SK-N-SH (cell line): ENCODE measurements around the gene RS1. TPM values are rescaled to one million over a fixed set of nuclear protein-coding genes. Genes with fewer than 3 reads are reported as not detected.

ENCODE experiments used
- CTCF ChIA-PET: fragments of 300-600, 350-600 bp; formaldehyde crosslinking; extraction: SDS; loops from one replicate; lab custom pipeline; 2021; lab: Yijun Ruan, JAX
- POLR2A ChIA-PET: fragments of 350-600 bp; sonication (Branson Sonifier 250); formaldehyde crosslinking; extraction: SDS; loops from one replicate; lab custom pipeline; 2020; ENCODE audit warnings: antibody characterized with exemption, inconsistent platforms; lab: Yijun Ruan, JAX
- DNase-seq: peaks from one replicate; pipeline ENCODE4 v3.0.0; 2012
- H2AFZ ChIP-seq: fragments of 200-600 bp; sonication (generic); 2 replicates; pipeline ENCODE4 v1.8.1; 2016; ENCODE audit warnings: antibody characterized with exemption, mild to moderate bottlenecking, low read depth
- H3F3A ChIP-seq: fragments of 200-600 bp; sonication (generic); replicated peaks from 2 replicates; pipeline ENCODE3; 2016; ENCODE audit warnings: antibody characterized with exemption, mild to moderate bottlenecking; ENCODE audit not compliant: insufficient read depth
- H3K27ac ChIP-seq, 2 experiments: fragments of 200-500 bp in 1 of 2; fragments of 200-600 bp in 1 of 2; sonication (Bioruptor generic) in 1 of 2; sonication (generic), shearing (Covaris generic) in 1 of 2; 2 replicates each; pipeline versions ENCODE4 v1.5.1 to v1.6.1; 2014 to 2016; ENCODE audit warnings: low read depth in 2 of 2, inconsistent platforms in 1 of 2, low read length in 1 of 2, mild to moderate bottlenecking in 1 of 2, mixed read lengths in 1 of 2
- H3K27me3 ChIP-seq: fragments of 200-600 bp; sonication (generic), shearing (Covaris generic); 2 replicates; pipeline ENCODE4 v1.6.1; 2016; ENCODE audit warnings: mixed run types; ENCODE audit not compliant: insufficient read depth
- H3K36me3 ChIP-seq, 2 experiments: fragments of 200-500 bp in 1 of 2; fragments of 200-600 bp in 1 of 2; sonication (Bioruptor generic) in 1 of 2; sonication (generic) in 1 of 2; replicated peaks in 1 of 2; 2 replicates each; pipeline versions ENCODE3 to v1.5.1; 2014 to 2016; ENCODE audit warnings: low read length in 1 of 2, mild to moderate bottlenecking in 1 of 2; ENCODE audit not compliant: insufficient read depth in 2 of 2, control insufficient read depth in 1 of 2
- H3K4me1 ChIP-seq, 2 experiments: fragments of 200-500 bp in 1 of 2; fragments of 200-600 bp in 1 of 2; sonication (Bioruptor generic) in 1 of 2; sonication (generic), shearing (Covaris generic) in 1 of 2; 2 replicates each; pipeline versions ENCODE4 v1.5.1 to v1.6.1; 2014 to 2016; ENCODE audit warnings: low read depth in 1 of 2, low read length in 1 of 2, mixed run types in 1 of 2; ENCODE audit not compliant: insufficient read depth in 2 of 2, control insufficient read depth in 1 of 2
- H3K4me2 ChIP-seq: fragments of 200-600 bp; sonication (generic), shearing (Covaris generic); 2 replicates; pipeline ENCODE4 v1.6.1; 2017; ENCODE audit warnings: mixed run types
- H3K4me3 ChIP-seq, 2 experiments: fragments of 200-500 bp in 1 of 2; fragments of 200-600 bp in 1 of 2; sonication (Bioruptor generic) in 1 of 2; sonication (generic), shearing (Covaris generic) in 1 of 2; 2 replicates each; pipeline versions ENCODE4 v1.5.1 to v1.8.1; 2014 to 2016; ENCODE audit warnings: low read depth in 2 of 2, inconsistent platforms in 1 of 2, low read length in 1 of 2, mild to moderate bottlenecking in 1 of 2, mixed read lengths in 1 of 2, moderate library complexity in 1 of 2
- H3K79me2 ChIP-seq: fragments of 200-600 bp; sonication (generic); 2 replicates; pipeline ENCODE4 v1.8.1; 2017; ENCODE audit warnings: mild to moderate bottlenecking; ENCODE audit not compliant: insufficient read depth
- H3K9ac ChIP-seq: fragments of 200-600 bp; sonication (generic); 2 replicates; pipeline ENCODE4 v1.6.1; 2017; ENCODE audit warnings: mixed run types
- H3K9me2 ChIP-seq: fragments of 200-600 bp; sonication (generic); 2 replicates; pipeline ENCODE4 v1.6.1; 2017; ENCODE audit warnings: mixed run types
- H3K9me3 ChIP-seq: fragments of 200-600 bp; sonication (generic); 2 replicates; pipeline ENCODE4 v1.6.1; 2017; ENCODE audit warnings: mixed run types, mild to moderate bottlenecking, moderate library complexity
- H4K20me1 ChIP-seq: fragments of 200-600 bp; sonication (generic); 2 replicates; pipeline ENCODE4 v1.6.1; 2017; ENCODE audit warnings: mild to moderate bottlenecking, mixed run types; ENCODE audit not compliant: insufficient read depth
- CTCF ChIP-seq: fragments of 200-600 bp; sonication (generic); IDR thresholded peaks from 2 replicates; pipeline ENCODE4 v1.6.1; 2017; ENCODE audit warnings: antibody characterized with exemption, mild to moderate bottlenecking, moderate library complexity
- ELF1 ChIP-seq: IDR thresholded peaks from 2 replicates; pipeline ENCODE4 v1.4.0; 2012
- EZH2phosphoT487 ChIP-seq: fragments of 200-600 bp; sonication (generic); IDR thresholded peaks from 2 replicates; pipeline ENCODE4 v1.6.1; 2017; ENCODE audit warnings: low read depth, mixed run types, mild to moderate bottlenecking, antibody characterized with exemption, moderate library complexity, borderline replicate concordance
- FOSL2 ChIP-seq: IDR thresholded peaks from 2 replicates; pipeline ENCODE4 v1.4.0; 2012; ENCODE audit warnings: low read depth, mild to moderate bottlenecking, moderate library complexity, borderline replicate concordance
- FOXJ3 ChIP-seq: sonication (generic); formaldehyde crosslinking; IDR thresholded peaks from 2 replicates; pipeline ENCODE4 v1.5.1; 2020; ENCODE audit warnings: mild to moderate bottlenecking, missing genetic modification reagents
- FOXM1 ChIP-seq: IDR thresholded peaks from 2 replicates; pipeline ENCODE4 v1.4.0; 2012; ENCODE audit warnings: low read depth, mild to moderate bottlenecking
- GABPA ChIP-seq: IDR thresholded peaks from 2 replicates; pipeline ENCODE4 v1.4.0; 2012; ENCODE audit warnings: low read depth, mild to moderate bottlenecking
- JUND ChIP-seq: IDR thresholded peaks from 2 replicates; pipeline ENCODE4 v1.4.0; 2012
- MAX ChIP-seq: IDR thresholded peaks from 2 replicates; pipeline ENCODE4 v1.4.0; 2012; ENCODE audit warnings: low read depth
- MEF2A ChIP-seq: IDR thresholded peaks from 2 replicates; pipeline ENCODE4 v1.4.0; 2012; ENCODE audit warnings: low read depth, borderline replicate concordance
- MXI1 ChIP-seq: IDR thresholded peaks from 2 replicates; pipeline ENCODE4 v1.6.1; 2012; ENCODE audit warnings: mild to moderate bottlenecking, low read depth, low read length, improper control_type of control experiment
- NRF1 ChIP-seq: IDR thresholded peaks from 2 replicates; pipeline ENCODE4 v1.6.1; 2012; ENCODE audit warnings: low read depth, mild to moderate bottlenecking, low read length
- PBX3 ChIP-seq: IDR thresholded peaks from 2 replicates; pipeline ENCODE4; 2012
- RCOR1 ChIP-seq: fragments of 150-350 bp; IDR thresholded peaks from 2 replicates; pipeline ENCODE4 v1.6.1; 2017; ENCODE audit warnings: antibody characterized with exemption, low read length
- RFX5 ChIP-seq: IDR thresholded peaks from 2 replicates; pipeline ENCODE4 v1.6.1; 2012; ENCODE audit warnings: mild to moderate bottlenecking, improper control_type of control experiment, low read length
- TAF1 ChIP-seq: IDR thresholded peaks from 2 replicates; pipeline ENCODE4 v1.6.1; 2012; ENCODE audit warnings: low read depth, mild to moderate bottlenecking, low read length, moderate library complexity, borderline replicate concordance
- YY1 ChIP-seq: IDR thresholded peaks from 2 replicates; pipeline ENCODE4 v1.4.0; 2012; ENCODE audit warnings: low read depth, mild to moderate bottlenecking
- WGBS: methylation state at CpG from one replicate; pipeline ENCODE4 v1.1.6; 2017; ENCODE audit warnings: low lambda C conversion rate; 5-methylcytosine and 5-hydroxymethylcytosine counted together
- polyA plus RNA-seq, 3 experiments: library from polyadenylated mRNA; depleted of rRNA; stranded (reverse); fragments of >200 nt; gene quantifications; 2 replicates each; pipeline ENCODE4 v1.2.3, GENCODE V29; 2012

RS1 gene
- polyA plus RNA-seq, 1 of the 3 experiments (the other 2 are of a cell fraction): not detected

- ChIA-PET CTCF (interaction anchor here (1.1 to 1.9 kb wide), 6 partner anchors 18 to 267 kb away, joined by 3 to 8 read pairs (median 4); partner anchors contain the start of gene PPEF1), POLR2A (no interaction called here)
- peaks cover 0 to 11% of the 10 kb centered on the region in 2 experiments; a peak in 2 of 4 replicates for H3K4me1 ChIP-seq
- no peaks in the 10 kb centered on the region for H3K9me2 ChIP-seq
- DNase-seq: no peak
- no peak overlapping the region for H3K9ac ChIP-seq
- H3K4me3 ChIP-seq: no peak overlapping the region
- H3F3A ChIP-seq: no peaks in the 10 kb centered on the region
- H3K27ac ChIP-seq: no peak overlapping the region
- H3K27me3 ChIP-seq: no peaks in the 10 kb centered on the region
- WGBS: 79% methylated on average over 17 of the region's 17 CpGs
- no peaks in the 10 kb centered on the region for H4K20me1 ChIP-seq
- no peaks in the 10 kb centered on the region for H3K9me3 ChIP-seq
- H3K4me2 ChIP-seq: no peak overlapping the region
- no peaks in the 10 kb centered on the region for H3K36me3 ChIP-seq
- H3K79me2 ChIP-seq: no peaks in the 10 kb centered on the region
- TF ChIP-seq ELF1: no peak
- no peak for TF ChIP-seq MEF2A
- no peak for TF ChIP-seq GABPA
- TF ChIP-seq RCOR1: no peak
- TF ChIP-seq JUND: no peak
- no peak for TF ChIP-seq FOSL2
- TF ChIP-seq PBX3: no peak
- no peak for TF ChIP-seq TAF1
- no peak for TF ChIP-seq YY1
- TF ChIP-seq RFX5: no peak
- TF ChIP-seq MAX: no peak
- no peak for TF ChIP-seq EZH2phosphoT487
- no peak for TF ChIP-seq MXI1
- no peak for TF ChIP-seq FOXM1
- no peak for TF ChIP-seq FOXJ3 (CRISPR knock-in tag)
- TF ChIP-seq NRF1: no peak
- H2AFZ ChIP-seq: no peak overlapping the region
Measured at GRCh38 chrX:18677161-18677869, 5.4 kb upstream of the RS1 start.

- H3K27me3 ChIP-seq: no peaks in the 10 kb centered on the region
- H3K9me2 ChIP-seq: no peaks in the 10 kb centered on the region
- H4K20me1 ChIP-seq: no peaks in the 10 kb centered on the region
- no peak overlapping the region for H3K4me3 ChIP-seq
- no peaks in the 10 kb centered on the region for H3K79me2 ChIP-seq
- WGBS: 28% methylated on average over 3 of the region's 11 CpGs
- peaks cover 0 to 11% of the 10 kb centered on the region in 2 experiments; a peak in 2 of 4 replicates for H3K4me1 ChIP-seq
- POLR2A ChIA-PET: interaction anchor here (1.2 kb wide), 1 partner anchor 93 kb away, joined by 3 read pairs; no protein-coding TSS in a partner anchor
- H3K9me3 ChIP-seq: no peaks in the 10 kb centered on the region
- DNase-seq: peak; percentile 41
- no peak overlapping the region for H2AFZ ChIP-seq
- CTCF ChIA-PET: interaction anchor here (0.8 to 1.9 kb wide), 7 partner anchors 16 to 266 kb away, joined by 3 to 8 read pairs (median 3); partner anchors contain the start of gene PPEF1
- H3F3A ChIP-seq: no peaks in the 10 kb centered on the region
- no peak overlapping the region for H3K27ac ChIP-seq
- H3K9ac ChIP-seq: no peak overlapping the region
- TF ChIP-seq FOSL2 (no peak), CTCF (peak; percentile 43), TAF1 (no peak), JUND (no peak)
- H3K4me2 ChIP-seq: no peak overlapping the region
- no peaks in the 10 kb centered on the region for H3K36me3 ChIP-seq
Measured at GRCh38 chrX:18676470-18676869, 4.6 kb upstream of the RS1 start.
